ENCODE data around the gene RASSF8. TPM values are rescaled to one million over a fixed set of nuclear protein-coding genes. Genes with fewer than 3 reads are reported as not detected.
"Not testable (repeated sequence)": the region's sequence is repeated elsewhere in the genome, so short reads cannot be mapped to it uniquely, and the experiment has no call there.

RASSF8 gene
- total and polyA plus RNA-seq, 9 of the 15 experiments (the other 6 are each of a cell fraction or from before 2014, with no cell fraction given), result 0.01 to 0.36 (median 0.12) TPM; not detected in 1

DNA sequence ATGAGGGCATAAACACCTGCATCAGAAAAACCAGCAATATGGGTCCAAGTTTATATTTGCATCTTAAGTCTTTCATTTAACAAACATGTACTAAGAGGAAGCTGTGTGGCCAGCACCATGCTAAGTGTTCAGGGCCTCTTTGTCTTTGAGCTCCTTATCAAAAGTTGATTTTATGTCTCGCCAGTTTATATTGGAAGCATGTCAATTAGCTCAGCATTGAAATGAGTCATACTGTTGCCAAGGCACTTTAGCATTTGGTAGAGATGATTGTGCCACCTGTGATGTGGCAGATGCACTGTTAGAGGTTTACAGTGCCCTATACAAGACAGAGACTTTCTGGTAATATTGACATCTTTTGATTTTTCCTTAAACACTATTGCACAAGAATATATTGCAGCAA, 97.9 kb downstream of the RASSF8 start:
- no peaks in the 10 kb centered on the region for H4K20me1 ChIP-seq (replicated peaks; ENCODE audit: control insufficient read depth, insufficient read depth, low read length)
- BruUV-seq (replicated peaks), result no TSS peak

DNA sequence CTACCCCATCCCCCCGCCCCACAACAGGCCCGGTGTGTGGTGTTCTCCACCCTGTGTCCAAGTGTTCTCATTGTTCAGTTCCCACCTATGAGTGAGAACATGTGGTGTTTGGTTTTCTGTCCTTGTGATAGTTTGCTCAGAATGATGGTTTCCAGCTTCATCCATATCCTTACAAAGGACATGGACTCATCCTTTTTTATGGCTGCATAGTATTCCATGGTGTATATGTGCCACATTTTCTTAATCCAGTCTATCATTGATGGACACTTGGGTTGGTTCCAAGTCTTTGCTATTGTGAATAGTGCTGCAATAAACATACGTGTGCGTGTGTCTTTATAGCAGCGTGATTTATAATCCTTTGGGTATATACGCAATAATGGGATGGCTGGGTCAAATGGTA, 98.8 kb downstream of the RASSF8 start:
- FAIRE-seq; H3K4me2 ChIP-seq (ENCODE audit: insufficient read depth, low read length); H3K9me1 ChIP-seq (ENCODE audit: control insufficient read depth, insufficient read depth, low read length); in situ Hi-C loops (cut with MboI); CTCF ChIA-PET (ENCODE audit: low intra/inter-chr PET ratio); H3K4me3 ChIP-seq; H3K9ac ChIP-seq (ENCODE audit: insufficient read depth in 1 of 2, low read depth in 2 of 2, low read length in 2 of 2); BruUV-seq (replicated peaks); DNase-seq (ENCODE audit: extremely low read depth in 1 of 4, low spot score in 3 of 4); intact Hi-C loops (cut with micrococcal nuclease); H2AFZ ChIP-seq (ENCODE audit: low read depth, low read length); H3K27ac ChIP-seq (ENCODE audit: extremely low read depth, low read depth, low read length); H3K4me1 ChIP-seq (replicated peaks in 1 of 2; ENCODE audit: control insufficient read depth in 2 of 2, insufficient read depth in 2 of 2, low read length in 2 of 2); H3K79me2 ChIP-seq (ENCODE audit: control insufficient read depth, insufficient read depth, low read length); H4K20me1 ChIP-seq (replicated peaks; ENCODE audit: control insufficient read depth, insufficient read depth, low read length); H3K9me3 ChIP-seq (replicated peaks; ENCODE audit: control insufficient read depth, insufficient read depth, low read depth, low read length); H3K36me3 ChIP-seq (ENCODE audit: control insufficient read depth, insufficient read depth, low read length); POLR2A ChIA-PET; ATAC-seq; H3K27me3 ChIP-seq (ENCODE audit: control insufficient read depth in 2 of 2, insufficient read depth in 2 of 2, low read length in 2 of 2): not testable (repeated sequence)
- 17% methylated on average over 6 of the region's 6 CpGs for WGBS (ENCODE audit: insufficient coverage, low coverage, missing lambda C conversion rate)

More for the DNA sequence above, 97.9 kb downstream of the RASSF8 start:
- Histone ChIP-seq H2AFZ (ENCODE audit: low read depth, low read length) (no peak overlapping the region), H3K9ac (ENCODE audit: insufficient read depth in 1 of 2, low read depth in 2 of 2, low read length in 2 of 2) (no peak overlapping the region), H3K9me3 (replicated peaks; ENCODE audit: control insufficient read depth, insufficient read depth, low read depth, low read length) (no peaks in the 10 kb centered on the region), H3K27me3 (ENCODE audit: control insufficient read depth in 2 of 2, insufficient read depth in 2 of 2, low read length in 2 of 2) (no peaks in the 10 kb centered on the region), H3K27ac (ENCODE audit: extremely low read depth, low read depth, low read length) (no peak overlapping the region), H3K4me1 (replicated peaks in 1 of 2; ENCODE audit: control insufficient read depth in 2 of 2, insufficient read depth in 2 of 2, low read length in 2 of 2) (no peaks in the 10 kb centered on the region), H3K4me2 (ENCODE audit: insufficient read depth, low read length) (no peak overlapping the region), H3K79me2 (ENCODE audit: control insufficient read depth, insufficient read depth, low read length) (no peaks in the 10 kb centered on the region), H3K36me3 (ENCODE audit: control insufficient read depth, insufficient read depth, low read length) (no peaks in the 10 kb centered on the region), H3K4me3 (no peak overlapping the region), H3K9me1 (ENCODE audit: control insufficient read depth, insufficient read depth, low read length) (no peaks in the 10 kb centered on the region)
- CTCF ChIA-PET (ENCODE audit: low intra/inter-chr PET ratio), result no interaction called here
- in situ Hi-C loops (cut with MboI) (no loop called here), intact Hi-C loops (cut with micrococcal nuclease) (no loop called here)
- 0% methylated on average over 1 of the region's 1 CpG for WGBS (ENCODE audit: insufficient coverage, low coverage, missing lambda C conversion rate)
- DNase-seq (ENCODE audit: extremely low read depth in 1 of 4, low spot score in 3 of 4) (no peak), FAIRE-seq (no peak), ATAC-seq (no peak)
- POLR2A ChIA-PET, result no interaction called here
- TF ChIP-seq ZNF766 (CRISPR knock-in tag; conservative IDR thresholded peaks at IDR 0.05), result no peak
- TF ChIP-seq CEBPB (tag; IDR thresholded peaks at IDR 0.05), result 0 out of 2 replicates have a peak, but pooled peaks have one; percentile 16
